Hepatocyte (in vitro differentiated cells): Measurements from ENCODE around the gene EMX1.

ENCODE experiments used
- EZH2 ChIP-seq: fragments of 200-600 bp; sonication (generic); IDR thresholded peaks from 2 replicates; pipeline ENCODE4 v1.6.1; 2016; ENCODE audit warnings: antibody characterized with exemption, mild to moderate bottlenecking, borderline replicate concordance
- EZH2phosphoT487 ChIP-seq: fragments of 200-600 bp; sonication (generic); IDR thresholded peaks from one replicate; pipeline ENCODE4 v1.6.1; 2018; ENCODE audit warnings: antibody characterized with exemption, mild to moderate bottlenecking, low read depth, moderate library complexity; ENCODE audit not compliant: unreplicated experiment, severe bottlenecking
- TF ChIP-seq, protein P1 (sequence below): fragments of 200-600 bp; sonication (generic); IDR thresholded peaks from 2 replicates; pipeline ENCODE4 v1.5.1; 2016; ENCODE audit warnings: antibody characterized with exemption, mild to moderate bottlenecking; ENCODE audit not compliant: poor library complexity

- TF ChIP-seq, protein P1, sequence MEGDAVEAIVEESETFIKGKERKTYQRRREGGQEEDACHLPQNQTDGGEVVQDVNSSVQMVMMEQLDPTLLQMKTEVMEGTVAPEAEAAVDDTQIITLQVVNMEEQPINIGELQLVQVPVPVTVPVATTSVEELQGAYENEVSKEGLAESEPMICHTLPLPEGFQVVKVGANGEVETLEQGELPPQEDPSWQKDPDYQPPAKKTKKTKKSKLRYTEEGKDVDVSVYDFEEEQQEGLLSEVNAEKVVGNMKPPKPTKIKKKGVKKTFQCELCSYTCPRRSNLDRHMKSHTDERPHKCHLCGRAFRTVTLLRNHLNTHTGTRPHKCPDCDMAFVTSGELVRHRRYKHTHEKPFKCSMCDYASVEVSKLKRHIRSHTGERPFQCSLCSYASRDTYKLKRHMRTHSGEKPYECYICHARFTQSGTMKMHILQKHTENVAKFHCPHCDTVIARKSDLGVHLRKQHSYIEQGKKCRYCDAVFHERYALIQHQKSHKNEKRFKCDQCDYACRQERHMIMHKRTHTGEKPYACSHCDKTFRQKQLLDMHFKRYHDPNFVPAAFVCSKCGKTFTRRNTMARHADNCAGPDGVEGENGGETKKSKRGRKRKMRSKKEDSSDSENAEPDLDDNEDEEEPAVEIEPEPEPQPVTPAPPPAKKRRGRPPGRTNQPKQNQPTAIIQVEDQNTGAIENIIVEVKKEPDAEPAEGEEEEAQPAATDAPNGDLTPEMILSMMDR, result no peak
- TF ChIP-seq EZH2, result no peak
- TF ChIP-seq EZH2phosphoT487, result no peak
These were observed 20.0 kb downstream of the EMX1 start for GRCh38 chr2:72937356-72937669.
